ENCODE measurements around the gene USP33.

The USP33 gene

DNA sequence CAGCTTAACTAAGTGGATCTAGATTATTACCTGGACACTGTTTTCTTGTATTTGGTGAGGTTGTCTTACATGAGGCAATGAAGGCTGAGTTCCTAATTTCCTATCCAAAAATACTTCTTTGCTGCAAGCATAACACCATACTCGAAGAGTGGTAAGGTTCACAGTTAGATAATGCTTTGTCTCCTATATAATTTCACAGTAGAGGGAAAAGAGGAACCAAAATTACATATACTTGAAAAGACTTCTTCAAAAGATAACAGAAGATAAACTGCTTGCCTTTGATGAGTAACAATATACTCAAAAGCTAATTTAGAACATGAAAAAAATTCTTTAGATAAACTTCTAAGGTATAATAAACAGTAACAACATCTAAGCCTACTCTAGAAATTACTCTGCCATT, 20.4 kb downstream of the USP33 start:
- no peak for DNase-seq (ENCODE audit: low read depth)
- no peak overlapping the region for H3K4me3 ChIP-seq (replicated peaks; ENCODE audit: low read depth, low read length)
- TF ChIP-seq, protein P1, sequence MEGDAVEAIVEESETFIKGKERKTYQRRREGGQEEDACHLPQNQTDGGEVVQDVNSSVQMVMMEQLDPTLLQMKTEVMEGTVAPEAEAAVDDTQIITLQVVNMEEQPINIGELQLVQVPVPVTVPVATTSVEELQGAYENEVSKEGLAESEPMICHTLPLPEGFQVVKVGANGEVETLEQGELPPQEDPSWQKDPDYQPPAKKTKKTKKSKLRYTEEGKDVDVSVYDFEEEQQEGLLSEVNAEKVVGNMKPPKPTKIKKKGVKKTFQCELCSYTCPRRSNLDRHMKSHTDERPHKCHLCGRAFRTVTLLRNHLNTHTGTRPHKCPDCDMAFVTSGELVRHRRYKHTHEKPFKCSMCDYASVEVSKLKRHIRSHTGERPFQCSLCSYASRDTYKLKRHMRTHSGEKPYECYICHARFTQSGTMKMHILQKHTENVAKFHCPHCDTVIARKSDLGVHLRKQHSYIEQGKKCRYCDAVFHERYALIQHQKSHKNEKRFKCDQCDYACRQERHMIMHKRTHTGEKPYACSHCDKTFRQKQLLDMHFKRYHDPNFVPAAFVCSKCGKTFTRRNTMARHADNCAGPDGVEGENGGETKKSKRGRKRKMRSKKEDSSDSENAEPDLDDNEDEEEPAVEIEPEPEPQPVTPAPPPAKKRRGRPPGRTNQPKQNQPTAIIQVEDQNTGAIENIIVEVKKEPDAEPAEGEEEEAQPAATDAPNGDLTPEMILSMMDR (IDR thresholded peaks at IDR 0.05; ENCODE audit: low read length, missing control alignments): no peak

DNA sequence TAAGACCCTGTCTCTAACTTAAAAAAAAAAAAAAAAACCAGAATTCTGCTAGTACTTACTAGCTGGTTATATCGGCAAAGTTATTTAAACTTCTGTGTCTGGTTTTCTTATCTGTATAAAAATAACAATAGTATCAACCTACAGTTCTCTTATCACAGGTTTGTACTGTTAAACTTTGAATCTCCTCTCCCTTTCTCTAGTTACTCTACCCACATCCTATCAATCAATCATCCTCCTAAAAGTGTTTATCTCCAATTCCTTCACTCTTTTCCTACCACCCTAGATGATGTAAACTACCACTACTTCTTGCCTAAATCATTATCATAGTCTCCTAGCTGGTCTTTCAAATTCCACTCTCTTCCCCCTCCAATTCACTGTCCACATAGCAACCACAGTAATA, 27.6 kb downstream of the USP33 start:
- H3K4me3 ChIP-seq (replicated peaks; ENCODE audit: low read depth, low read length): no peak overlapping the region
- no peak for DNase-seq (ENCODE audit: low read depth)
- TF ChIP-seq, protein P1 (IDR thresholded peaks at IDR 0.05; ENCODE audit: low read length, missing control alignments): no peak

DNA sequence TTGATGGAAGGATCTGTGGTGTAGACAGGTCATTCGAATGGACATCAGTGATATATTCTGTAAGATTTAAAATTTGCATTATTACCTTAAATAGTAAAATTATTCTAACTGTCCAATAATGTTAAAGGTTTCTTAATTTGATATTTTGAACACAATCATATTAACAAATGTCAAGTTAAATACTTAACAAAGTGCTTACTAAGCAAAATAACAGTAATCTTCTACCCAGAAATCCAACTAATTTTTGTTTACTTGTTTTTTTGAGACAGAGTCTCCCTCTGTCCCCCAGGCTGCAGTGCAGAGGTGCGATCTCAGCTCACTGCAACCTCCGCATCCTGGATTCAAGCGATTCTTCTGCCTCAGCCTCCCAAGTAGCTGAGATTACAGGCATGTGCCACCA, 33.9 kb downstream of the USP33 start:
- no peak for DNase-seq (ENCODE audit: low read depth)
- TF ChIP-seq, protein P1 (IDR thresholded peaks at IDR 0.05; ENCODE audit: low read length, missing control alignments): no peak
- H3K4me3 ChIP-seq (replicated peaks; ENCODE audit: low read depth, low read length): no peak overlapping the region

DNA sequence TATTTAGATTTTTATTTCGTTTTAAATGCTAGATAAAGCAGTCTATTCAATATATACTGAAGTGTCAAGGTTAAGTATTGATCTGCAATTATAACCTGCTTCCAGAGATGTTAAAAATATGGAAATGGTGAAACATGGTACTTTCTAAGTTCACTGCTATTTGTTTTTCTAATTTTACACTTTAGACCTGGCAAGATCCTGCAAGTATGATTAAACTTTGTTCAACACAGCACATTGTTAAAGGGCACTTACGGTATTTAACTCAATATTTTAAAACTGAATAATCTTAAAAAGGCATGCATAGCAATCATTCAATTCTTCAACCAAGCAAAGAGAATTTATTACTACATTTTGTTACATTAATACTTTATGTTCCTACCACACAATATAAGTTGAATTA, 41.5 kb downstream of the USP33 start:
- DNase-seq (ENCODE audit: low read depth): no peak
- TF ChIP-seq, protein P1 (IDR thresholded peaks at IDR 0.05; ENCODE audit: low read length, missing control alignments): no peak
- no peak overlapping the region for H3K4me3 ChIP-seq (replicated peaks; ENCODE audit: low read depth, low read length)

DNA sequence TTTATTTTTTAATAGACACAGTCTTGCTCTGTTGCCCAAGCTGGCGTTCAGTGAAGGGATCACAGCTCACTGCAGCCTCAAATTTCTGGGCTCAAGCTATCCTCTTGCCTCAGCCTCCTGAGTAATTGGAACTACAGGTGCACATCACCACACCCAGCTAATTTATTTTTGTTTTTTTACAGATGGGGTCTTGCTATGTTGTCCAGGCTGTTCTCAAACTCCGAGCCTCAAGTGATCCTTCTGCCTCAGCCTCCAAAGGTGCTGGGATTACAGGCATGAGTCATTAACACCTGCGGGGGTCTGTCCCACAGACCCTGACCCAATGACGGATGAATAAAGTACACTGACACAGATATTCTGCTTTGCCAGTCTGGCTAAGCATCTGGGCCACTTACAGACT, 43.6 kb downstream of the USP33 start:
- H3K4me3 ChIP-seq (replicated peaks; ENCODE audit: low read depth, low read length): no peak overlapping the region
- no peak for DNase-seq (ENCODE audit: low read depth)
- TF ChIP-seq, protein P1 (IDR thresholded peaks at IDR 0.05; ENCODE audit: low read length, missing control alignments): no peak

DNA sequence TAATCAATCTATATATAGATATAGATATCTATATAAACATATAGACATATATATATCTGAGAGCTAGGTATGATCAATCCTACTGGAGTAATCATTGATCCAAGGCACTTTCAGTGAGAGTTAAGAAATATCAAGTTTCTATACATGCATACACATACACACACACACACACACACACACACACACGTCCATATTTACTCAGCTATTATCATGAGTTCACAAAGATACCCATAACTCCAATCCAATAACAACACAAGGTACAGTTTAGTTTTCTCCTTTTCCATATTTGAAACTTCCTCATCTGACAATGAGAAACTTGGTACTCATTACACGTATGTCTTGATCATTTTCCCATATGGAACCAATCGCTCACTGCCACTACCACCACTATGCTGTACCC, 49.9 kb downstream of the USP33 start:
- TF ChIP-seq, protein P1 (IDR thresholded peaks at IDR 0.05; ENCODE audit: low read length, missing control alignments): no peak
- H3K4me3 ChIP-seq (replicated peaks; ENCODE audit: low read depth, low read length): no peak overlapping the region
- DNase-seq (ENCODE audit: low read depth): no peak

DNA sequence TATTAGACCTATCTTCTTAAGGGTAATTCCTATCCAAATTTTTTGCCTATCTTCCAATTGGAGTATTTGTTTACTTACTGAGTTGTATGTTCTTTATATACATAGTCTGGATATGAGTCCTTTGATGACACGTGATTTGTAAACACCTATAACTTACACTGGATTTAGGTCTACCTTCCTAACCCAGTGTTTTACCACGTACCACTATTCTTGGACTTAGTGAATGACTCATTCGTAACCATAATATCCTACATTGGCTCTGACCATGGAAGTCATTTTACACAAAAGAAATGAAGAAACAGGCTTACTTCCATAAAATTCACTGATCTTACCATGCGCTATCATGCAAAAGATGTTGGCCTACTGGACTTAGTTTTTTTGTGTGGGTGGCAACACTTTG, 53.3 kb downstream of the USP33 start:
- TF ChIP-seq, protein P1 (IDR thresholded peaks at IDR 0.05; ENCODE audit: low read length, missing control alignments): no peak
- H3K4me3 ChIP-seq (replicated peaks; ENCODE audit: low read depth, low read length): no peak overlapping the region
- DNase-seq (ENCODE audit: low read depth): no peak
